Measurements from ENCODE around the gene CBX5.

DNA sequence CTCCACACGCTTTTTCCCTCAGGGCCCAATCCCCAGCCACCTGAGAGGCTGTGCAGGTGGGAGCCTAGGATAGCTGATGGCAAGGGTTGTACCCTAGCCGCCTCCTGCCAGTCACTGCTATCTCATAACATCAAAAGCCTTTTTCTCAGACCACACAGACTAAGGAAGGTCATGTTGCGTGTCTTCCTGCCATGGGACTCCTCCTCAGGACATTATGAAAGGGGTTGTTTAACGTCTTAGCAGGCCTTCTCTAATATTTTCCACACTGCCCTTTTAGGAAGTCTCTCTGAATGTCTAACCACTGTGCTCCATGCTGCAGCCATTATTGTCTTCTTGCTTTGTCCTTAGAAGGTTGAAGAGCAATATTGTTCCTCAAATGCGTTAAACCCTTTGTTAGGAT is 83.5 kb downstream of the CBX5 start:
- no peak for TF ChIP-seq POLR2A (IDR thresholded peaks at IDR 0.05)
- TF ChIP-seq, protein P1, sequence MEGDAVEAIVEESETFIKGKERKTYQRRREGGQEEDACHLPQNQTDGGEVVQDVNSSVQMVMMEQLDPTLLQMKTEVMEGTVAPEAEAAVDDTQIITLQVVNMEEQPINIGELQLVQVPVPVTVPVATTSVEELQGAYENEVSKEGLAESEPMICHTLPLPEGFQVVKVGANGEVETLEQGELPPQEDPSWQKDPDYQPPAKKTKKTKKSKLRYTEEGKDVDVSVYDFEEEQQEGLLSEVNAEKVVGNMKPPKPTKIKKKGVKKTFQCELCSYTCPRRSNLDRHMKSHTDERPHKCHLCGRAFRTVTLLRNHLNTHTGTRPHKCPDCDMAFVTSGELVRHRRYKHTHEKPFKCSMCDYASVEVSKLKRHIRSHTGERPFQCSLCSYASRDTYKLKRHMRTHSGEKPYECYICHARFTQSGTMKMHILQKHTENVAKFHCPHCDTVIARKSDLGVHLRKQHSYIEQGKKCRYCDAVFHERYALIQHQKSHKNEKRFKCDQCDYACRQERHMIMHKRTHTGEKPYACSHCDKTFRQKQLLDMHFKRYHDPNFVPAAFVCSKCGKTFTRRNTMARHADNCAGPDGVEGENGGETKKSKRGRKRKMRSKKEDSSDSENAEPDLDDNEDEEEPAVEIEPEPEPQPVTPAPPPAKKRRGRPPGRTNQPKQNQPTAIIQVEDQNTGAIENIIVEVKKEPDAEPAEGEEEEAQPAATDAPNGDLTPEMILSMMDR (IDR thresholded peaks at IDR 0.05): no peak

Data from lower leg skin (tissue), 3 donors.